ENCODE measurements around the gene BRD2.

BRD2 gene

GRCh38 chr6:32950010-32950409 lies 18.4 kb upstream of the BRD2 start:
- DNase-seq, result no peak

GRCh38 chr6:32950449-32950848 lies 17.9 kb upstream of the BRD2 start:
- no peak for DNase-seq

- peak; percentile 71 for DNase-seq
Observed at GRCh38 chr6:32952817-32953739, 15.3 kb upstream of the BRD2 start, which contains the start of gene HLA-DMA. Gene HLA-DMA, minus strand, starts transcription at chr6:32953097. Its CDS starts 61 bp downstream, at chr6:32953036.

- DNase-seq, result no peak
Observed at GRCh38 chr6:32953775-32954174, 14.6 kb upstream of the BRD2 start.

GRCh38 chr6:32954267-32954666 lies 14.1 kb upstream of the BRD2 start:
- no peak for DNase-seq

GRCh38 chr6:32954986-32955802 lies 13.2 kb upstream of the BRD2 start:
- no peak for DNase-seq

- no peak for DNase-seq
Observed at GRCh38 chr6:32956176-32956575, 12.2 kb upstream of the BRD2 start.

GRCh38 chr6:32960563-32960962 lies 7.8 kb upstream of the BRD2 start:
- no peak for DNase-seq

- DNase-seq, result no peak
Observed at GRCh38 chr6:32962213-32962826, 6.1 kb upstream of the BRD2 start.

GRCh38 chr6:32963866-32964265 lies 4.5 kb upstream of the BRD2 start:
- DNase-seq, result no peak

- no peak for DNase-seq
Observed at GRCh38 chr6:32964776-32965175, 3.6 kb upstream of the BRD2 start.

- DNase-seq, result peak; percentile 23
Observed at GRCh38 chr6:32967151-32968091, 973 bp upstream of the BRD2 start.

GRCh38 chr6:32968867-32969684 lies 682 bp downstream of the BRD2 start:
- DNase-seq, result no peak

- peak; percentile 65 for DNase-seq
Observed at GRCh38 chr6:32969685-32970412, 1.5 kb downstream of the BRD2 start.

- DNase-seq, result peak; percentile 72
Observed at GRCh38 chr6:32970413-32971241, 2.2 kb downstream of the BRD2 start.

- DNase-seq, result no peak
Observed at GRCh38 chr6:32971242-32971580, 2.8 kb downstream of the BRD2 start.

GRCh38 chr6:32971581-32972352 lies 3.4 kb downstream of the BRD2 start:
- DNase-seq, result peak; percentile 100

- peak; percentile 82 for DNase-seq
Observed at GRCh38 chr6:32972353-32973143, 4.2 kb downstream of the BRD2 start.

All from NCI-H2029 treated with DMSO at 0.1 percent for 48 hours (cell line).